EH (cell line): Measurements from ENCODE around the gene STRA6.
A peak's percentile ranks its signal among the peaks of the same experiment; 100 is the strongest.

ENCODE experiments used
- DNase-seq: peaks from one replicate; pipeline ENCODE4 v3.0.0-alpha.2; 2015; ENCODE audit warnings: low read depth

STRA6 gene

DNA sequence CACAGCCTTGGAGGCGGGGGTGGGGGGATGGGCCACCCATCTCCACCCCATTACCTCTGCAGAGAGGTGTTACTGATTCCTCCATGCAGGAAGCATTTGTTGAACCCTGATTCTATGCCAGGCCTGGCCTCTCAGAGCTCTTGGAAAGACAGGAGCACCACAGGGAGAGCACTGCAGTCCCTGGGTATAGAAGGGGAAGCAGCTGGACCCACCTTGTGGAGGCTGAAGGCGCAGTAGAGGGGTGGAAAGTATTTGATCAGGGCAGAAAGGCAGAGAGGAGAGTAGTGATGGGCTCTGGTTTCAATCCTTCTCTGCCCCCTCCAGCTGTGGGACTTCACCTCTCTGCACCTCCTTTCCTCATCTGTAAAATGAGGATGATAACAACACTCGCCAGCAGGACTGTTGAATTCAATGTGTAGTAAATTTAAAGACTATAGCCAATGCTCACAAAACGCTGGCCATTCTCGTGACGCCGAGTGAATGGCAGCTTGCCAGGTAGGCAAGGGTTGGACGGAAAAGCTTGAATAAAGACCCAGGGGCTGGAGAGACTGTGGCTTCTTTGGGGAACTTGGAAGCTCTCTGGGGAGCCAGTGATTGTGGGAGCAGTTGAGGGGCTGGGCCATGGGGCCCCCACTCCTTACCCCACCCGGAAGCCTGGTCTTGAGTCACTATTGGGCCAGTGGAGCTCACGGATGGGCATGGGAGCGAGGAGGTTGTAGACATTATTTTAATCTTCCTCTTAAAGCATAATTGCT is 25.6 kb upstream of the STRA6 start:
- no peak for DNase-seq

DNA sequence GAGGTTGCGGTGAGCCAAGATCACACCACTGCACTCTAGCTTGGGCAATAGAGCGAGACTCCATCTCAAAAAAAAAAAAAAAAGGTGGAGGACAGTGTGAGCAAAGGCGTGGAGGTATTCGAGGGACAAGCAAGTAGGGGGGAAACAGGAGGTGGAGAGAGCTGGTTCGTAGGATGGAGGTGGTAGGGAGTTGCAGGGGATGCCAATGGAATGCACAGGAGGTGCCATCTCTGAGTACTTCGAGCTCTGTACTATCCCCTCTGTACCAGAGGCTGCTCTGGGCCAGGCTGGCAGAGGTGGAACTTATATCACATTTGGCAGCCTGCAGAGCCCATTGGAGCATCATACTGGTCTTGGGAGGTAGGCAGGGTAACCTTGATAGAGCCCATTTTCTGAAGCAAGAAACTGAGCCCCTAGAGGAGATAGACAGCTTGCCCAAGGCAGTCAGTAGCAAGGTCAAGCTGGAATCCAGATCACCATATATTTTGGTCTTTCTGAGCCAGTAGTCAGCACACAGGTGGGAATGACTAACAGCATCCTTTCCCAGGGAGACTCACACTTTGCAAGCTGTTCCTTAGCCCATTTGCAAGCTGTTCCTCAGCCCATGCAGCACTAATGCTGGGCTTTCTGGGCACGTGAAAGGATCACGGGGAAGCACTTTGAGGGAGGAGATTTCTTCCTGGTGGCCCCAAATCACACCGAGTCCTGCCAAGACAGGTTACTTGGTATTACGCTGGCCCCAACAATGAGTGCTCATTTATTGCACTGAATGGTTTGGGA is 24.4 kb upstream of the STRA6 start:
- DNase-seq = no peak

DNA sequence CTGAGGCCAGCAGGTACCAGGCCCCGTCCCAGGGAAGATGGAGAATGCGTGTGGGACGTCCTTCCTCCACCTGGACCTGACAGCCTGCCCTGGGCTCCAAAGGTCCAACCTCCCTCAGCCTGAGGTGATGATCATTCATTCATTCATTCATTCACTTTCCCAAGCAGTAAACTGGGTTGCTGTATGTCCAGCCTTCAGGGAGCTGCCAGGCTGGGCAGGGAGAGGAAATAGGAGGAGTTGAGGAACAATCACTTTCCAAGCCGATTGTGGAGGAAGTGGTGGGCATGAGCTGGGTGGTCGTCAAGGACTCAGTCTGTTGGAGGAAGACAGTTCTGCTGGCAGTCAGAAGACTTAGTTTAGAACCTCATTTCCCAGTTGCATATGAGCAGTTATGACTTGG is 23.3 kb upstream of the STRA6 start:
- no peak for DNase-seq

DNA sequence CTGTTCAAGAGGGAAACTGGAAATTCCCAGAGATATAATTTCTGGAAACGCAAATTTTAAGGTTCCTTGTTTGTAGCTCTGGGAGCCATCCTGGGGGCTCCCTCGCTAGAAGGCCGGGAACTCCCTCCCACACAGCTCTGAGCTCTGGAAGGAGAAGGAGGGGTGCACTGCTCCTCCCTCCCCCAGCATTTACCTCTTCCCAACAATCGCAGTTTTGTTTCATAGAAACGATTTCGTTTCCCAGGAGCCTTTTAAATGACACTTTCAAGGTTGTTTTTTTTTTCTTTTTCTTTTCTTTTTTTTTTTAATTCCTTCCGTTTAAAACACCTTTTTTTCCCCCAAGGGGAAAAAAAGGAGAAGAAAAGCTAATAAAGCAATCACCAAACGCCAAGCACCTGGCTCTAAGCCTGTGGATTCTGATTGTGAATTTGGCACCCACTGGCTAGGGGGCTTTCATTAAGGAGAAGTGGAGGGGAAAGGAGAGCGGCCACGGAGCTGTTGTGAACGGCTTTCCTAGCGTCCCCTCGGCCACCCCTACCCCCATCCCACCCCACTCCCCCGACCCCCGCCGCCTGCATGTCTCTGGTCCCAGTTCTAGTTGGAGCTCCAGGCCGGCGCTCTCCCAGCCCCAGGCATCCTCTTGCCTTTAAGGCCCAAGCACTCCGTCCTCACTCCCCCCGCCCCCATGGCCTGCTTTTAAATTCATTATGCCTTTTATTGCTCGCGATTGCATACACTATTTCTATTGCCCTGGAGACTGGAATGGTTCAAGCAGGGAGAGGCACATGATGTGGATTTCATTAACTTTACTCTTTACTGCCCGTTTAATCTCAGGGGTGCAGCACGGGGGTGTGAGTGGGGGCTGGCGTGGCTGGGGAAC is 19.9 kb upstream of the STRA6 start:
- DNase-seq = no peak

DNA sequence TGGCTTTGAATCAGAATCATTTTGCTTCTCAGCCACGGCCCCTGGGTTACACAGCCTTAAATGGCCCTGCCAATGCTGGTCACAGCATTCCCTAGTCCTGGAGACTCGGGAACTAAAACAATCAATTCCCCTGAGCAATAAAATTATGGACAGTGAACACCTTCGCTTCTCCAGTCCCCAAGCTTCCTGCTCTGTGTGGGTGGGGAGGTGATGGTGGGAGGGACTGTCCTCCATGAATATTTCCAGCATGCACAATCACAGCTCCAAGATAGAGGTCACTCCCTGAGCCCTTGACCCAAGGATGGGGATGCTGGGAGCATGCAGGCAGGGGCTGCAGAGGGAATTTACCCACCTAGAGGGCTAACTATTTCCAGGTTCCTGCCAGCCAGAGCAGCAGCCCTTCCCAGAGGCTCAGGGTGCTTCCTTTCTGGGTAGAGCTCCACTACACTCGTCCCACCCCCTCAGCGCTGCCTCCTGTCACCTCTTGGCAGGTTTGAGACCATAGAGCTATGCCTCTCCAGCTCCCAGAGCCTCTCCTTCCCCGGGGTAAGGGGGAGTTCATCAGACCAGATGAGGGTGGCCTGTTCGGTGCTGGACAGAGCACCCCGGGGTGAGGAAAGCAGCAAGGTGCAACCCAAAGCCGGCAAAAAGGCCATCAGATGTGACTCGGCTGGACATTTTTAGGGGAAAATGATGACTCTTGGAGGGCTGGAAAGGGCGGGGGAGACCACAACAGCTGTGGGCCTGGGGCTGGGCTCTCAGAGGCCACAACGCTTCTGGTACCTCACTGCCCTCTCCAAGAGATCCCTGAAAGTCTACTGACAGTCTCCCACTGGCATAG is 19.0 kb upstream of the STRA6 start:
- no peak for DNase-seq

DNA sequence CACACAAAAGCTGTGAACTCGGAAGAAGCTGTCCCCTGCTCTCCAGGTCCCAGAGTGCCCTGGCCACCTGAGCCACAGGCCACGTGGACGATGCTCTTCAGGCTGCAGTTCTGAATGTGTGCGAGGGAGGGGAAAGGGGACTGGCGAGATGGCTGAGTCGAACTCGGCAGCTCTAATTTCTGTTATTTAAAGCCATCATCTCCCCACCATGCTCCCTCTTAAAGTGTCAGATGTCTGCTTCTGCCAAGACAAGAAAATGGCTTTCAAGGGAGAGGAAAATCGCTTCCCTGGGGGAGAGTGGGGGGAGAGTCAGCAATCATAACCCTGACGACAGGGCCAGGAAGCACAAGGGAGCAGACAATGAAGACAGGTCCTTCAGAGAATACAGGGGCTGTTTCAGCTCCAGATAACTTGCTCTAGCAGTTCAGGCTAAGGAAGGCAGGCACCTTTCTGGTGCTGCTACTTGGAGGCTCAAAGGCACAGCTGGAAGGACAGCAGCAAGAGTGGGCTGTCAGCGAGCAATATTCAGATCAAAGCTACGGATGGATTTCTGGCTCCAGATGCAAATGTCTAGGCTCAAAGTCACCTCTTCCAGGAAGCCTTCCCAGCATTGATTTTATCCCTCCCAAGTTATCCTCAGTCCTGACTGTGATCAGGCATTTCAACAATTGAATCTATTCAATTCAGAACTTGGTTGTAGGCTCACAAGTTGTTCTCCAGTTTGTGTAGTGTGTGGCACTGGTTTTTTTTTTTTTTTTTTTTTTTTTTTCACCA is 18.1 kb upstream of the STRA6 start:
- DNase-seq = no peak

DNA sequence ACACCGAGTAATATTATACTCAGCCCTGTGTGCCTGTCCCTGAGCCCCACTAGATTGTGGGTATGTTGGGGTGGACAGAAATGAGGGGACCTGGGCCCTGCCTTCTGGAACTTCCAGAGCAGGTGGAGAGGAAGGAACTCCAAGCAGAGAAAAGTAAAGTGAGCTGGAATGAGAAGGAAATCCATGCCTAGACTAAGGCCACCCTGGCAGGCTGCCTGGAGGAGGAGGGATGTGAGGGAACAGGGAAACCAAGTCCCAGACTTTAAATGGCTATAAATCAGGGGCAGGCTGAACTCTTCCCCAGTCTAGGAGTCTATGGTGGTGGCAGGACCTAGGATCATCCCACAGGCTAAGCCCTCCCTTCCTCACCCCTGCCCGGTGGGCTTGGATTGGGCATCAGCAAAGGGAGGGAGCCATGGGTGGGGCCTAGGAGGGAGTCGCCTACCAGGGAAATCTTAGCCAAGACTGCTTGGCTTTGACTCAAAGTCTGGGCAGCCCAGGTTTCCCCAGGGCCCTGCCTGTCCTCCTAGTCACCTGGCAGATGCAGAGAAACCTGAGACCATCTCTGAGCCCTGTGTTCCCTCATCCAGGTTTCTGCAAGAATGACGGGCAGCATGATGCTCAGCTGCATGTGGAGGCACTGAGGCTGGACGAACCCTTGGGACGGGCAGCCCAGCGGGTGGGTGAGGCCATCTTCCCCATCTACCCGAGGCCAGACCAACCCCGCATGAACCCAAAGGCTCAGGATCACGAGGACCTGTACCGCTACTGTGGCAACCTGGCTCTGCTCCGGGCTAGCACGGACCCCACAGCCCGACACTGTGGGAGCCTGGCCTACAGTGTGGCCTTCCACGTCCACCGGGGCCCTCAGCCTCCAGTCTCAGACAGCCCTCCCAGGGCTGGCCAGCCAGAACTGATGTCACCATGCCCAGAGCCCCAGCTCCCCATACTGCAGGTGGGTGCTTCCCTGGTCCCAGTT is 15.6 kb upstream of the STRA6 start:
- DNase-seq = no peak

DNA sequence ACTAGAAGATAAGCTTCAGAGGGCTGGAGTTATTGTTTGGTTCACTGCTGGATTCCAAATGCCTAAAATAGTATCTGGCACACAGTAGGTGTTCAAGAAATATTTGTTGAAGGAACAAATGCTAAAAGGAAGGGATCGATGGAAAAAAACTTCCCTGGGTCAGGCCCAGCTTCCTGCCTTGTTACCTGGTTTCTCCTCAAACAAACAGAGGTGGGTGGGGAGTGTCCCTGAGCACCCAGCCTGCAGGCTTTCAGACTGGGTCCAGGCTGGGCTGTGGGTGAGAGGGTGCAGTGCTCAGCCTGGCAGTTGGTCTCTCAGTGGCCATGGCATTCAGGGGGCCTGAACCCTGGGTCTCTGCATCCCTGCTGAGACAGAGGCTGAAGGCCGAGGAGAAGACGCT is 14.4 kb upstream of the STRA6 start:
- no peak for DNase-seq

DNA sequence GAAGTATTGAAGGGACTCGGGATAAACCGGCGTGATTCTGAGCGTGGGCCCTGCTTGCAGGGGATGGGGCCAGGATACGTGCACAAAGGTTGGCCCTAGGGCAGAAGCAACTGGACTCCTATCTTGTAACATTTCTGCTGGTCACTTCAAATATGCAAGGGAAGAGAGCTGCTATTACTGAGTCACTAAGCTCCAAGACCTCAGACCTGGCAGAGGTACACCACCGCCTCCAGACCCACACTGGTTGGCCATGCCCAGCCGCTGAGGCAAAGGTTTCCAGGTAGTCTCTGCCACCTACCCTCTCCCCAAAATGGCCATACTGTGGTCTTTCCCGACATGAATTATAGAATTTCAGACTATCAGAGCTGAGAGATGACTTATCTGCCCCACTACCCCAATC is 13.4 kb upstream of the STRA6 start:
- DNase-seq = no peak

DNA sequence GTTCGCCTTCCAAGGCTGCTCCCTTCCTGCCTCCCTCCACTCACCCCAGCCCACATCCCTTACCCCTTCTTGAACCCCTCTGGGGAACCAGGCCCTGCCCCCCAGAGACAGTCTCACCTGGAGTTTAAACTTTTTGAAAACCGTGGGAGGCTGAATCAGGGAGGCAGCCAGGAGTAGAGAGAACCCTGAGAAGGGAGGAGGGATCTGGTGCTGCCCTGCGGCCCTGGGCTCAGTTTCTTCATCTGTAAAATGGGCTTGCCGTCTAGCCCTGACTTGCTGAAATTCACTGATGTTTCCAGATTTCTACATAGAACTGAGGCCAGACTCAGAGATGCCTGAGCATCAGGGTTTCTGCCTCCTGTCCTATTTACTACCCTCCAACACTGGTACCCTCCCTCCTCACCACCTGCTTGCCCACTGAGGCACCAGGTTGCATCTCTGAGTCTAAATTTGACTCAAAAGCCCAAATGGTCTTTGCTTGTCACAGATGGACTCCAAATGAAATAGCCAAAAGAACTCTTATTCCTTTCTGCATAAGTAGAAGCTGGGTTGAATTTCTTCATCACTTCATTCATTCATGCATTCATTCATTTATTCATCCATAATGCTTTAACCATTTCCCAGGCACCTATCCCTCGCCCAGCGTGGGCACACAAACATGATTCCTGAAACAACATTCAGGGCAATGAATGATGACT is 11.9 kb upstream of the STRA6 start:
- DNase-seq = no peak

DNA sequence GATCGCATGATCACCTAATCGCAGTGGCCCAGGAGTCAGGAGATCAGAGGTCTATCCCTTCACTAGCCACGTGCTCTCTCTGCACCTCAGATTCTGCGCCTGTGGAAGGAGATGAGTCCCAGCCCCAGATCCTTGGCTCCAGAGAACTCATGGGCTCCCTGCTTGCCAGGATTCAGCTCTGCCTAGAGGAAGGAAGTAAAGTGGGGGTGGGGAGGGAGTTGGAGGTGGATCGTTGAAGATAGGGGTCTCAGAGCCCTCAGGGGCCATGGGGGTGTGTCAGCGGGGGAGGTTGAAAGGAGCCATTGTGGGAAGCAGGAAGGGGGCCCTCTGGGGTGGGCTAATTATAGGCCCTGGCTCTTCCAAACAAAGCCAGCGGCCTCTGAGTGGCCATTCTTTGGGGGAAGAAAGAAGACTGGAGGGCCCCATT is 11.3 kb upstream of the STRA6 start:
- no peak for DNase-seq

DNA sequence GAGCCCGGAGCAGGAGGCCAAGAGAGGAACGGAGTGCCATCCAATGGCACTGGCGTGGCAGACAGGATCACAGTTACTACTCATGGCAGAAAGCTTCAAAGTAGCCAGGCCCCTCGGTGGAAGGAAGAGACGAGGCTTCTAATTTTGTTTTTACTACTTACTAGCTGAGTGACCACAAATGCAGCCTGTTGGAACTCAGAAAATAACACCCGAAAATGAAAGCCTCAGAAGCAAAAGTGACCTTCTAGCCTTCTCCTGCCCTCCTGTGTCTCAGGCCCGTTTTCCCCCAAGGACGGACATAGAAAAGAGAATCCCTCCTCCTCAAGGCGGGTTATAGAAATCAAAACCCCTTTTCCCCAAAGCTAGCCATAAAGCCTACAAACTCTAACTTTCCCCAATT is 9.9 kb upstream of the STRA6 start:
- DNase-seq = no peak

DNA sequence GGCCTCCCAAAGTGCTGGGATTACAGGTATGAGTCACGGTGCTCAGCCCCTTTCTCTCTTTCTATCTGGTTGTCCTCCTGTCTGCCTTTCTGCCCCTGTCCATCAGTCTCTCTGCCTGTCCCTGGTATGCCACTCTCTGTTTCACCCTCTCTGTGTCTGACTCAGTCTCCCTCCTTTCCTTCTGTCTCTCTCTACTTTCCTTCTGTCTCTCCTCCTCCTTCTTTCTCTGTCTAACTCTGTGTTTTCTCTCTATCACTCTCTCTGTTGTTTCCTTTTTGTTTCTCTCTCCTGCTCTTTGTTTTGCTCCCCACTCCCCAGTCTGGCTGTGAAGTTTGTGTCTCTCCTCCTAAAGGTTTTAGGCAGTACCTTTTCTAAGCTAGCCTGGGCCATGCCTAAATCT is 9.1 kb upstream of the STRA6 start:
- DNase-seq = no peak

DNA sequence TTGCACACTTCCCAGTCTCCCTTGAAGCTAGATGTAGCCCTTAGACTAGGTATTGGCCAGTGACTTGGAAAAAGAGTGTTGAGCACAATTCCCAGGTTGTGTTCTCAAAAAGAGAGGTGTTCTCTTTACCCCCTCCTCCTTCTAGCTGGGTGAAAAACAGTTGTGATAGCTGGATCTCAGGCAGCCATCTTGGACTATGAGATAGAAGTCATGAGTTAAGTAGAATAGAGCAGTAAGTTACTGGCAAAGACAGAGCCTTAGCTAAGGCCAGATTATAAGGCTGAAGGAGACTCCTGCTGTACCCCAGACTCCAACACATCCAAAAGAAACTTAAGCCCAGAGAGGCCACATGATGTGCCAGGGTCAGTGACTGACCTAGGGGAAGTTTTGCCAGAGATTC is 8.1 kb upstream of the STRA6 start:
- no peak for DNase-seq

DNA sequence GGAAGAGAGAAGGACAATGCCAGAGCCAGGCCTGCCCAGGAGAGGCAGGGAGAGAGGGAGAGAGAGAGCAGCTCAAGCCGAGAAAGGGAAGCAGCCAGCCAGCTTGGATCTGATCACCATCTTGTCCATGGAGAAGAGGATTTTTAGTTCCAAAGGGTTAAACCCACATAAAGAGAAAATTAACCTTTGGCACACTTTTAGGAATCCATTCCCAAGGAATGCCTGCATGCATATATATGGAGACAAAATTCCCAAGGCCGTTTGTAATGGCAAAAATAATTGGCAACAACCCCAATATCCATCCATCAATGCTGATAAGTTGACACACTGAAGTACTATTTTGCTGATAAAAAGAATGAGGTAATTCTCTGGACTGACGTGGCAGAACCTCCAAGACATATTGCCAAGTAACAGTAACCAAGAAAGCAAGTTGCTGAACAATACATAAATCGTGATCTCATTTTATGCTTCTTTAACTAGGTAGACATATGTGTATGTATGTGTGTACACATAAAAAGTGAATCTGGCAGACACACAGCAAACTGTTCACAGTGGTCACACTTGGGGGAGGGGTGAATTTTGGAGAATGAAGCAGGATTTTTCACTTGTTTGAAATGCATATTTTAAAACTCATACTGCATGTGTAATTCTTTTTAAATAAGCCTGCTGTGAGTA is 7.5 kb upstream of the STRA6 start:
- peak; percentile 47 for DNase-seq

DNA sequence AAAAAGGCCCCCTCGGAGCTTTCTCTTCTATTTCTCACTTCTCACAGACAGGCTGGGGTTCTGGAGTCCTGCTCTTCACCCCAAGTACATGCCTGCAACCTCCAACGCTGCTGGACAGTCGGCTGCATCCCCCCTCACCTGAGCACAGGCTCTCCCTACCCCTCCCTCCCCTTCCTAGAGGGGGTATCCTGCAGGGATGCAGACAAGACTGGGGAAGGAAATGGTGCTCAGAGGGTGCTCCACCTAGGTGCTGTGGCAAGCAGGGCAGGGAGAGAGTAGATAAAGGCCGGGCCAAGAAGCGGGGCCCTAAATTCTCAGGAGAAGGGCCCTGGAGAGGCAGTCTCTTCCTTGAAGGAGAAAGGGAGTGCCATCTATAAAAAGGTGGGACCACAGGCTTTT is 7.0 kb upstream of the STRA6 start:
- no peak for DNase-seq

DNA sequence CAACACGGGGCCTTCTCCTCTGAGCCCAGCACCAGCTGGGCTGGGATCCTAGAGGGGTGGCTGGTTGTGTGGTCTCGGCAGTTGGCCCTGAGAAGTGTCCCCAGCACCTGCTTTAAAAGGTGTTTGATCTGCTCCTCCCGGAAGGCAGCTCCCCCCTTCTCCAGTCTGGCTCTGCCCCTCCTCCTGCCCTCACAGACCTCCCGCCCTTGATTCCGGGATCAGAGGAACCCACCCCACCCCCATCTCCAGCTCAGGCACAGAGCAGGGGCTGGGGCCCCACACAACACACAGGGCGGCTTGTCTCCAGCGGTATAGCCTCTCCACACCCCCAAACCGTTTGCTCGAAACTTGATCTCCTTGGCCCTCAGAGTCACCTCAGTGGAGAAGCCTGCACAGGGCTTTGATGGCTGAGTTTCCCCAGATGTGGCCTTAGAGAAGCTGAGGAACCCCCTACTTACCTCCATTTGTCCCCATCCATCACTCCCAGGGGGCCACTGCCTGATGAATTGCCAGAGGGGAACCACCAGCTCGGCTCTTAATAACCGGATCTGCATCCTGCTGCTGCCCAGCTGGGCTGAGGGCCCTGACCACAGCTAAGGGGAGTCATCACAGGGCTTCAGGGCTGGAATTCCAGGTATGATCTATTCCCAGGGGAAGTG is 6.4 kb upstream of the STRA6 start:
- DNase-seq = peak; percentile 53

DNA sequence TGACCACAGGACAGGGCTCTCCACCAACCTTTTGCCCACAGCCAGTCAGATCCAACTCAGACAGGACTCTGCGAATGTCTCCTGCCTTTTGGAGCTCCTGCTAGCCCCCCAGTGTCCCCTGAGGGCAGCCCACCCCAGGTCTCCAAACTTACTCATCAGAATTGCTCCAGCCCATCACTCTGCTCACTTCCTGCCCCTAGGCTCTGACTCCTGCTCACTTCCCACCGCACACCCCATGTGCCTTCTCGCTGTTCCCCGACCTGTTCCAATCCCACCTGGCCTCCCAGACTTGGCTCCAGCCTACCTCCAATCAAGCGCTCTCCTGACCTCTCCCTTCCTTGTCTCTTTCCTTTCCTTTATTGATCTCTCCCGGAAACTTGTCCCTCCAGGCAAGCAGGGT is 5.9 kb upstream of the STRA6 start:
- DNase-seq = no peak
